B cell (primary cell): Measurements from ENCODE around the gene HIVEP1. TPM values are rescaled to one million over a fixed set of nuclear protein-coding genes. Genes with fewer than 3 reads are reported as not detected.

Experiments
- ATAC-seq: fragments of 200-7000 bp; cut with Tn5 transposase; one replicate; pipeline ENCODE4 v1.10.0; 2021; ENCODE audit warnings: low read depth, mild to moderate bottlenecking, moderate number of reproducible peaks, moderate library complexity
- CTCF ChIA-PET: fragments of 350-600 bp; sonication (Branson Sonifier 250); formaldehyde crosslinking; loops from one replicate; lab custom pipeline; 2021; ENCODE audit warnings: antibody characterized with exemption, inconsistent platforms; lab: Charles Lee
- POLR2A ChIA-PET: fragments of 350-600 bp; sonication (Branson Sonifier 250); formaldehyde crosslinking; loops from one replicate; lab custom pipeline; 2021; ENCODE audit warnings: antibody characterized with exemption; lab: Charles Lee
- DNase-seq: peaks from one replicate; pipeline ENCODE4 v3.0.0; 2013
- H2AFZ ChIP-seq: 2 replicates; pipeline ENCODE4 v1.6.1; 2012; ENCODE audit warnings: mild to moderate bottlenecking, low read depth, low read length; ENCODE audit not compliant: insufficient read depth, poor library complexity, severe bottlenecking
- H3K27ac ChIP-seq, 2 donors: 1 replicate in 1 of 2; 2 replicates in 1 of 2; pipeline ENCODE4 v1.5.1; 2012 to 2013; ENCODE audit warnings: low read length in 2 of 2, mild to moderate bottlenecking in 2 of 2, moderate library complexity in 1 of 2
- H3K27me3 ChIP-seq, 4 experiments: fragments of 200-600 bp in 1 of 4; sonication (generic) in 1 of 4; replicated peaks in 1 of 4; 1 replicate in 2 of 4; 2 replicates in 2 of 4; pipeline versions ENCODE4 v1.6.1 to v1.7.0; 2013 to 2016; ENCODE audit warnings: low read length in 3 of 4, mild to moderate bottlenecking in 2 of 4, mixed read lengths in 1 of 4, moderate library complexity in 1 of 4; ENCODE audit not compliant: insufficient read depth in 4 of 4, control insufficient read depth in 3 of 4; ENCODE audit errors: control extremely low read depth in 1 of 4
- H3K36me3 ChIP-seq, 2 experiments: replicated peaks in 1 of 2; 1 replicate in 1 of 2; 2 replicates in 1 of 2; pipeline versions ENCODE4 v1.6.1 to v1.7.1; 2013; ENCODE audit warnings: low read length in 1 of 2; ENCODE audit not compliant: insufficient read depth in 2 of 2, control insufficient read depth in 1 of 2; ENCODE audit errors: control extremely low read depth in 1 of 2, extremely low read depth in 1 of 2
- H3K4me1 ChIP-seq, 2 donors: fragments of 200-600 bp in 1 of 2; sonication (generic) in 1 of 2; 1 replicate in 1 of 2; 2 replicates in 1 of 2; pipeline versions ENCODE4 v1.5.1 to v1.6.1; 2013 to 2017; ENCODE audit warnings: low read length in 2 of 2; ENCODE audit not compliant: control insufficient read depth in 2 of 2, insufficient read depth in 2 of 2
- H3K4me2 ChIP-seq: replicated peaks from 2 replicates; pipeline ENCODE3; 2012; ENCODE audit warnings: mild to moderate bottlenecking, low read depth, low read length; ENCODE audit not compliant: poor library complexity, severe bottlenecking
- H3K4me3 ChIP-seq, 5 experiments: fragments of 200-600 bp in 1 of 5; sonication (generic) in 1 of 5; 1 replicate in 3 of 5; 2 replicates in 2 of 5; pipeline versions ENCODE4 v1.5.1 to v1.7.0; 2011 to 2016; ENCODE audit warnings: low read length in 4 of 5, mild to moderate bottlenecking in 4 of 5, low read depth in 2 of 5, control low read depth in 1 of 5, moderate library complexity in 1 of 5; ENCODE audit not compliant: insufficient read depth in 1 of 5; ENCODE audit errors: control extremely low read depth in 1 of 5, extremely low read depth in 1 of 5
- H3K79me2 ChIP-seq: fragments of 200-600 bp; sonication (generic); one replicate; pipeline ENCODE4 v1.6.0; 2016; ENCODE audit warnings: low read length; ENCODE audit not compliant: control insufficient read depth, insufficient read depth
- H3K9ac ChIP-seq: fragments of 200-600 bp; sonication (generic); 2 replicates; pipeline ENCODE4 v1.6.1; 2017; ENCODE audit warnings: mild to moderate bottlenecking, low read length, moderate library complexity
- H3K9me3 ChIP-seq, 3 donors: one replicate each; pipeline versions ENCODE4 v1.6.1 to v1.7.1; 2013; ENCODE audit warnings: low read length in 2 of 3; ENCODE audit not compliant: control insufficient read depth in 2 of 3, insufficient read depth in 1 of 3; ENCODE audit errors: control extremely low read depth in 1 of 3
- H4K20me1 ChIP-seq: 2 replicates; pipeline ENCODE4 v1.6.0; 2012; ENCODE audit warnings: mild to moderate bottlenecking, low read length; ENCODE audit not compliant: insufficient read depth, control insufficient read depth, poor library complexity, severe bottlenecking
- H3K27ac Mint-ChIP-seq: one replicate; pipeline ENCODE4 v1.8.0; 2021; ENCODE audit warnings: mixed read lengths
- H3K27me3 Mint-ChIP-seq: one replicate; pipeline ENCODE4 v1.8.0; 2021; ENCODE audit warnings: mixed read lengths
- H3K4me1 Mint-ChIP-seq: one replicate; pipeline ENCODE4 v1.8.0; 2021; ENCODE audit warnings: mixed read lengths
- H3K4me3 Mint-ChIP-seq: one replicate; pipeline ENCODE4 v1.8.0; 2021; ENCODE audit warnings: mixed read lengths
- H3K9me3 Mint-ChIP-seq: one replicate; pipeline ENCODE4 v1.8.0; 2022; ENCODE audit warnings: mixed read lengths; ENCODE audit not compliant: insufficient read depth
- EZH2 ChIP-seq: IDR thresholded peaks from 2 replicates; pipeline ENCODE4 v1.6.1; 2012; ENCODE audit warnings: borderline replicate concordance, low read depth, mild to moderate bottlenecking, moderate library complexity, low read length; ENCODE audit not compliant: insufficient read depth, poor library complexity, severe bottlenecking
- WGBS: methylation state at CpG from one replicate; pipeline ENCODE4 v1.1.5; 2013; ENCODE audit warnings: missing lambda C conversion rate; ENCODE audit not compliant: insufficient coverage; 5-methylcytosine and 5-hydroxymethylcytosine counted together
- intact Hi-C: fragments of 100-400 bp; cut with micrococcal nuclease; formaldehyde crosslinking; loops from one replicate; pipeline ENCODE4 v1.10.0; 2022
- polyA plus RNA-seq: library from polyadenylated mRNA; depleted of rRNA; stranded (reverse); fragments of >200 nt; gene quantifications from 2 replicates; pipeline ENCODE4 v1.2.3, GENCODE V29; 2012
- total RNA-seq, 2 donors: library from RNA; stranded (reverse); fragments of 120-200 nt in 1 of 2; gene quantifications; 1 replicate in 1 of 2; 2 replicates in 1 of 2; pipeline versions ENCODE4 v1.2.3 to v1.2.4, GENCODE V29; 2013 to 2022
- TF ChIP-seq, protein P1 (sequence below): fragments of 200-600 bp; IDR thresholded peaks from one replicate; pipeline ENCODE4 v1.8.0; 2022; ENCODE audit warnings: antibody characterized with exemption, mild to moderate bottlenecking

The HIVEP1 gene
- total and polyA plus RNA-seq, 2 donors (not counting 1 experiment from before 2014, with no cell fraction given): 11.3 to 96.5 TPM

DNA sequence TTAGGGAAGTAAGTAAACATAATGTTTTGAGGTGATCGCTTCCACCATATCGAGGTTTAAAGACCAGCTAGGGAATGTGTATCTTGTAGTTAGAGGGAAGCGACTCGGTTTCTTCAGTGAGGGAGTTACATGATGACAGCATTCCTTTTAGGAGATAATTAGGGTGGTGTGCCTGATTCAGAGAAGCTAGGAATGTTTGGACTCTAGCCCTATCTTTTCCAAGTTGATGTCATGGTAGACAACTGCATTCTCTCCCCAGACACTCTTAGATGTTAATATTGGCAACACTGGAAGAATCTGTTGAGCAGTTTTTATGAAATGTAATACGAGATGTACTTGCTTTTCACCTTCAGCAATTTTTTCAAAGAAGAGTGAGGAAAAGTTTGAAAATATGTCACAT lies 12.9 kb upstream of the HIVEP1 start:
- no peak overlapping the region for H3K4me2 ChIP-seq
- H3K79me2 ChIP-seq: no peaks in the 10 kb centered on the region
- no peaks in the 10 kb centered on the region for H3K27me3 ChIP-seq
- no peak overlapping the region for H3K9ac ChIP-seq
- DNase-seq: no peak
- 95% methylated on average over 4 of the region's 5 CpGs for WGBS
- H3K27ac ChIP-seq: no peak overlapping the region
- no peaks in the 10 kb centered on the region for H3K9me3 ChIP-seq
- H4K20me1 ChIP-seq: no peaks in the 10 kb centered on the region
- POLR2A ChIA-PET: no interaction called here
- no peak overlapping the region for H2AFZ ChIP-seq
- intact Hi-C loops: no loop called here
- TF ChIP-seq EZH2: no peak
- H3K27ac Mint-ChIP-seq: no peak overlapping the region
- H3K4me1 ChIP-seq: no peaks in the 10 kb centered on the region
- CTCF ChIA-PET: no interaction called here
- no peaks in the 10 kb centered on the region for H3K27me3 Mint-ChIP-seq
- H3K9me3 Mint-ChIP-seq: peaks cover 3% of the 10 kb centered on the region
- H3K4me1 Mint-ChIP-seq: no peaks in the 10 kb centered on the region
- H3K4me3 Mint-ChIP-seq: no peak overlapping the region
- H3K36me3 ChIP-seq: no peaks in the 10 kb centered on the region
- ATAC-seq: no peak
- H3K4me3 ChIP-seq: no peak overlapping the region

DNA sequence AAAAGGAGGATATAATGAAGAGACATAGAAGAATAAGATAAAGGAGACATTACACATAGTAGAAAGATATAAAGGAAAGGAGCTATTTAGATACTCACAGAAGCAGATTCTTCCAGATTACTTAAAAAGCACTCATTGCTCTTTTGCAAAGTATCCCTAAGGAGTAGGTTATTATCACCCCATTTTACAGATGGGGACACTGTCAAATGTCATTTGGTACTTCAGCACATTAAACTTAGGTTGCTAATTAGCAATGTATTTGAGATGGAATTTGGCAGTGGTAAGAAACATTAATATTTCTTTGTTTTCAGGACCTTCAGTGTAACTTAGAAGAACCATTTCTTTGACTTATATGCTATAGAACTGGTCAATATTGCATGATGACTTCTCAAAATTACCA lies 11.9 kb upstream of the HIVEP1 start:
- no peaks in the 10 kb centered on the region for H3K27me3 ChIP-seq
- CTCF ChIA-PET: no interaction called here
- H3K9me3 ChIP-seq: no peaks in the 10 kb centered on the region
- no peak overlapping the region for H3K27ac ChIP-seq
- Mint-ChIP-seq H3K4me3 (no peak overlapping the region), H3K9me3 (peaks cover 3% of the 10 kb centered on the region), H3K27me3 (no peaks in the 10 kb centered on the region), H3K27ac (no peak overlapping the region), H3K4me1 (no peaks in the 10 kb centered on the region)
- DNase-seq: no peak
- H3K4me1 ChIP-seq: no peaks in the 10 kb centered on the region
- H2AFZ ChIP-seq: no peak overlapping the region
- POLR2A ChIA-PET: no interaction called here
- H3K4me2 ChIP-seq: no peak overlapping the region
- H3K36me3 ChIP-seq: no peaks in the 10 kb centered on the region
- H3K79me2 ChIP-seq: no peaks in the 10 kb centered on the region
- H3K9ac ChIP-seq: no peak overlapping the region
- no peak for TF ChIP-seq EZH2
- TF ChIP-seq, protein P1, sequence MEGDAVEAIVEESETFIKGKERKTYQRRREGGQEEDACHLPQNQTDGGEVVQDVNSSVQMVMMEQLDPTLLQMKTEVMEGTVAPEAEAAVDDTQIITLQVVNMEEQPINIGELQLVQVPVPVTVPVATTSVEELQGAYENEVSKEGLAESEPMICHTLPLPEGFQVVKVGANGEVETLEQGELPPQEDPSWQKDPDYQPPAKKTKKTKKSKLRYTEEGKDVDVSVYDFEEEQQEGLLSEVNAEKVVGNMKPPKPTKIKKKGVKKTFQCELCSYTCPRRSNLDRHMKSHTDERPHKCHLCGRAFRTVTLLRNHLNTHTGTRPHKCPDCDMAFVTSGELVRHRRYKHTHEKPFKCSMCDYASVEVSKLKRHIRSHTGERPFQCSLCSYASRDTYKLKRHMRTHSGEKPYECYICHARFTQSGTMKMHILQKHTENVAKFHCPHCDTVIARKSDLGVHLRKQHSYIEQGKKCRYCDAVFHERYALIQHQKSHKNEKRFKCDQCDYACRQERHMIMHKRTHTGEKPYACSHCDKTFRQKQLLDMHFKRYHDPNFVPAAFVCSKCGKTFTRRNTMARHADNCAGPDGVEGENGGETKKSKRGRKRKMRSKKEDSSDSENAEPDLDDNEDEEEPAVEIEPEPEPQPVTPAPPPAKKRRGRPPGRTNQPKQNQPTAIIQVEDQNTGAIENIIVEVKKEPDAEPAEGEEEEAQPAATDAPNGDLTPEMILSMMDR: no peak
- ATAC-seq: no peak
- intact Hi-C loops: no loop called here
- H3K4me3 ChIP-seq: no peak overlapping the region
- no peaks in the 10 kb centered on the region for H4K20me1 ChIP-seq
